ENCODE data around the gene TRIOBP. TPM values are rescaled to one million over a fixed set of nuclear protein-coding genes. Genes with fewer than 3 reads are reported as not detected.

The TRIOBP gene
- total and polyA plus RNA-seq, 2 of the 4 experiments (the other 2 are of a cell fraction): 46.4 to 69.8 TPM

GRCh38 chr22:37818409-37819104 lies 121.7 kb downstream of the TRIOBP start:
- no peak overlapping the region for H3K4me3 ChIP-seq (ENCODE audit: insufficient read depth, low read depth, low read length)
- H2AK5ac ChIP-seq (ENCODE audit: low read depth, low read length): peak overlapping the region; percentile 81; the same call in 1 of the 2 replicates
- 8% methylated on average over 51 of the region's 68 CpGs; no CpG with 5 or more reads in 1 of the 2 experiments for WGBS, 2 experiments (ENCODE audit: extremely low coverage in 2 of 2, insufficient read length in 1 of 2)
- CTCF ChIA-PET: interaction anchor here (0.6 to 3.7 kb wide), 6 partner anchors 11 to 147 kb away, joined by 3 to 21 read pairs (median 5); partner anchors contain the start of genes ANKRD54, GCAT and MICALL1
- H2BK5ac ChIP-seq (ENCODE audit: low read depth, low read length, poor library complexity, severe bottlenecking): no peak overlapping the region
- peaks cover 7% of the 10 kb centered on the region; the same call in 1 of the 2 replicates for H3K36me3 ChIP-seq (ENCODE audit: control insufficient read depth, insufficient read depth, low read length)
- H3K79me1 ChIP-seq (ENCODE audit: low read depth in 1 of 2, low read length in 2 of 2): no peaks in the 10 kb centered on the region
- peak overlapping the region; percentile 60 to 63; a peak in 3 of 4 replicates for H4K8ac ChIP-seq (ENCODE audit: low read depth in 2 of 2, low read length in 2 of 2)
- DNase-seq: peak; percentile 35
- intact Hi-C loops (cut with micrococcal nuclease): loop anchor here (5.0 kb wide), 1 partner anchor 114 kb away; no protein-coding TSS in a partner anchor
- no peaks in the 10 kb centered on the region for H4K20me1 ChIP-seq (ENCODE audit: insufficient read depth, low read length)
- POLR2A ChIA-PET (ENCODE audit: unreplicated experiment): no interaction called here
- peak overlapping the region; percentile 60 for H2AK9ac ChIP-seq (replicated peaks; ENCODE audit: low read depth, low read length, poor library complexity)
- no peak overlapping the region; the same call in 1 of the 2 replicates for H2BK120ac ChIP-seq (ENCODE audit: low read depth, low read length)
- no peaks in the 10 kb centered on the region for H3K9me3 ChIP-seq (ENCODE audit: control insufficient read depth, insufficient read depth, low read length)
- H3K9ac ChIP-seq (ENCODE audit: low read depth, low read length): no peak overlapping the region
- H3K14ac ChIP-seq (replicated peaks; ENCODE audit: low read depth, low read length): peak overlapping the region; percentile 27; the same call in 1 of the 2 replicates
- H2BK15ac ChIP-seq (ENCODE audit: low read depth, low read length): no peak overlapping the region
- peak overlapping the region; percentile 97 for H2AFZ ChIP-seq (replicated peaks; ENCODE audit: low read length, poor library complexity)
- dilution Hi-C loops (cut with HindIII; ENCODE audit: low sequenced_read_pairs, unreplicated experiment): no loop called here
- in situ Hi-C loops (cut with MboI; ENCODE audit: low sequenced_read_pairs): loop anchor here (5.0 kb wide), 1 partner anchor 49 kb away; no protein-coding TSS in a partner anchor
- H4K91ac ChIP-seq (ENCODE audit: insufficient read depth, low read depth, low read length): no peak overlapping the region
- no peak overlapping the region for H2BK20ac ChIP-seq (ENCODE audit: low read depth, low read length)
- no peak overlapping the region for H3K18ac ChIP-seq (ENCODE audit: low read depth, low read length)
- no peak overlapping the region for H4K5ac ChIP-seq (ENCODE audit: low read depth, low read length)
- peak overlapping the region; percentile 75 for H3K23ac ChIP-seq (ENCODE audit: low read depth, low read length)
- no TSS peak for BruUV-seq (replicated peaks)
- H3K9me1 ChIP-seq (ENCODE audit: insufficient read depth, low read length): no peaks in the 10 kb centered on the region
- H3K56ac ChIP-seq (ENCODE audit: extremely low read depth, insufficient read depth, low read length): no peak overlapping the region
- ATAC-seq (ENCODE audit: low read depth): peak; percentile 42
- H3K27me3 ChIP-seq (ENCODE audit: control insufficient read depth, insufficient read depth, low read length): peaks cover 19% of the 10 kb centered on the region
- H3K27ac ChIP-seq (ENCODE audit: insufficient read depth, low read length): no peak overlapping the region
- H3K4me2 ChIP-seq (ENCODE audit: low read depth, low read length): peak overlapping the region; percentile 43
- no peak overlapping the region; the same call in 1 of the 2 replicates for H3K4ac ChIP-seq (ENCODE audit: low read depth, low read length)
- H3K4me1 ChIP-seq (ENCODE audit: control insufficient read depth, insufficient read depth, low read length): peaks cover 10% of the 10 kb centered on the region
- TF ChIP-seq BHLHE40 (IDR thresholded peaks at IDR 0.05; ENCODE audit: low read depth, low read length) (peak; percentile 59; the same call in 1 of the 2 replicates), USF2 (IDR thresholded peaks at IDR 0.05; ENCODE audit: low read depth, low read length) (no peak), MAFK (IDR thresholded peaks at IDR 0.05; ENCODE audit: low read depth, low read length) (no peak), CTCF (conservative IDR thresholded peaks at IDR 0.05; ENCODE audit: low read depth, low read length) (peak; percentile 25; the same call in 1 of the 2 replicates), POLR2A (IDR thresholded peaks at IDR 0.05; ENCODE audit: low read depth, low read length) (no peak), CEBPB (IDR thresholded peaks at IDR 0.05; ENCODE audit: low read depth, low read length) (no peak), NFE2L2 (IDR thresholded peaks at IDR 0.05; ENCODE audit: low read depth, low read length) (no peak), CHD1 (IDR thresholded peaks at IDR 0.05; ENCODE audit: low read depth, low read length) (no peak), SMC3 (IDR thresholded peaks at IDR 0.05; ENCODE audit: low read depth, low read length) (no peak), MAZ (IDR thresholded peaks at IDR 0.05; ENCODE audit: borderline replicate concordance, low read depth, low read length) (no peak), RAD21 (IDR thresholded peaks at IDR 0.05; ENCODE audit: low read length) (no peak), RCOR1 (IDR thresholded peaks at IDR 0.05; ENCODE audit: insufficient replicate concordance, low read length) (no peak), FOS (IDR thresholded peaks at IDR 0.05; ENCODE audit: low read depth, low read length) (no peak), RFX5 (IDR thresholded peaks at IDR 0.05; ENCODE audit: low read depth, low read length) (no peak)

Data from IMR-90 (cell line).